ENCODE data around the gene FERMT2.

GRCh38 chr14:52837451-52837850, 113.4 kb downstream of the FERMT2 start:
- TF ChIP-seq CTCF (conservative IDR thresholded peaks at IDR 0.05; ENCODE audit: low read length): no peak
- no peak for TF ChIP-seq EZH2phosphoT487 (IDR thresholded peaks at IDR 0.05; ENCODE audit: borderline replicate concordance)
